Measurements from ENCODE around the gene CAMK2A.

Gene CAMK2A

DNA sequence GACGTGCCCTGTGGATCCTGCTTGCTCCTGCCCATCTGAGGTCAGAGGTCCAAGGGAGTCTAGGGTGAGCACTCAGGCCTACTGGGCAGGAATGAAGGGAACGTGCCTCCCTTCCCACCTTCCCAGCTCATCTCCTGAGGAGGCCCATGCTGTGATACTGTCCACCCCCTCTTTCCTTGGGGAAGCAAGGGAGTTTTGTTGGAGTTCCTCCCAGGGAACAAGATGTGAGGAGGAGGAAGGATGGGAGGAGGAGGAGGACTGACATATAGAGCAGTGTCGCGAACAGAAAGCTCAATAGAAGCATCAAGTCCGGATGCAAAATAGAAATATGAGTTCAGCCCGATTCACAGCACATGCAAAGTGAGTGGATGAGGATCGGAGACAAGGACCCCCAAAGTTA is 58.7 kb downstream of the CAMK2A start:
- TF ChIP-seq, protein P1, sequence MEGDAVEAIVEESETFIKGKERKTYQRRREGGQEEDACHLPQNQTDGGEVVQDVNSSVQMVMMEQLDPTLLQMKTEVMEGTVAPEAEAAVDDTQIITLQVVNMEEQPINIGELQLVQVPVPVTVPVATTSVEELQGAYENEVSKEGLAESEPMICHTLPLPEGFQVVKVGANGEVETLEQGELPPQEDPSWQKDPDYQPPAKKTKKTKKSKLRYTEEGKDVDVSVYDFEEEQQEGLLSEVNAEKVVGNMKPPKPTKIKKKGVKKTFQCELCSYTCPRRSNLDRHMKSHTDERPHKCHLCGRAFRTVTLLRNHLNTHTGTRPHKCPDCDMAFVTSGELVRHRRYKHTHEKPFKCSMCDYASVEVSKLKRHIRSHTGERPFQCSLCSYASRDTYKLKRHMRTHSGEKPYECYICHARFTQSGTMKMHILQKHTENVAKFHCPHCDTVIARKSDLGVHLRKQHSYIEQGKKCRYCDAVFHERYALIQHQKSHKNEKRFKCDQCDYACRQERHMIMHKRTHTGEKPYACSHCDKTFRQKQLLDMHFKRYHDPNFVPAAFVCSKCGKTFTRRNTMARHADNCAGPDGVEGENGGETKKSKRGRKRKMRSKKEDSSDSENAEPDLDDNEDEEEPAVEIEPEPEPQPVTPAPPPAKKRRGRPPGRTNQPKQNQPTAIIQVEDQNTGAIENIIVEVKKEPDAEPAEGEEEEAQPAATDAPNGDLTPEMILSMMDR (IDR thresholded peaks at IDR 0.05), result no peak
- no peaks in the 10 kb centered on the region for H3K36me3 ChIP-seq (ENCODE audit: control insufficient read depth, insufficient read depth, low read length)
- no peak overlapping the region for H3K4me2 ChIP-seq (ENCODE audit: low read length)
- no peak overlapping the region for H3K27ac ChIP-seq
- H3K27me3 ChIP-seq (ENCODE audit: control insufficient read depth, insufficient read depth, low read length), result no peaks in the 10 kb centered on the region
- no peak overlapping the region for H3K9ac ChIP-seq
- H3K4me1 ChIP-seq, result no peaks in the 10 kb centered on the region
- no peak overlapping the region for H2AFZ ChIP-seq
- no peaks in the 10 kb centered on the region for H3K79me2 ChIP-seq
- no peaks in the 10 kb centered on the region for H3K9me3 ChIP-seq (ENCODE audit: control insufficient read depth, low read length)
- H3K4me3 ChIP-seq (ENCODE audit: low read depth, low read length), result no peak overlapping the region

DNA sequence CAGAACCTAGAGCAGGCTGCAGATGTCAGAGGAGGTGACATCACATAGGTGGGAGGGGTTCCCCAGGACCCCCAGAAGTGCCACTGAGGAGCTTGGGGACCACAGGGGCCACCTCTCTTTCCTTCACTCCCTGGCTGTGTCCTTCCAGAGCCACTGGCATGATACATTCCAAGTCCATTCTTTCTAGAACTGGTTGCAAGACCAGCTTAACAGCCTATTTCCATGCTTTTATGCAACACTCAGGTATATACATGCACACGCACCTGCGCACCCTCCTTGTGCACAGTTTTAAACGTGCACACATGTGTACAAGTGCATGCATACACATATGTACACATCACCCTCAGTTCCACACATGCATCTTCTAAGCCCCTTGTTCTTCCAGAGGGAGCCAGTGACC is 60.0 kb downstream of the CAMK2A start:
- Histone ChIP-seq H3K9me3 (ENCODE audit: control insufficient read depth, low read length) (no peaks in the 10 kb centered on the region), H3K4me1 (no peaks in the 10 kb centered on the region), H3K9ac (no peak overlapping the region), H3K27ac (no peak overlapping the region), H2AFZ (no peak overlapping the region), H3K27me3 (ENCODE audit: control insufficient read depth, insufficient read depth, low read length) (no peaks in the 10 kb centered on the region), H3K36me3 (ENCODE audit: control insufficient read depth, insufficient read depth, low read length) (no peaks in the 10 kb centered on the region), H3K4me3 (ENCODE audit: low read depth, low read length) (no peak overlapping the region), H3K4me2 (ENCODE audit: low read length) (no peak overlapping the region), H3K79me2 (no peaks in the 10 kb centered on the region)
- TF ChIP-seq, protein P1 (IDR thresholded peaks at IDR 0.05), result no peak

DNA sequence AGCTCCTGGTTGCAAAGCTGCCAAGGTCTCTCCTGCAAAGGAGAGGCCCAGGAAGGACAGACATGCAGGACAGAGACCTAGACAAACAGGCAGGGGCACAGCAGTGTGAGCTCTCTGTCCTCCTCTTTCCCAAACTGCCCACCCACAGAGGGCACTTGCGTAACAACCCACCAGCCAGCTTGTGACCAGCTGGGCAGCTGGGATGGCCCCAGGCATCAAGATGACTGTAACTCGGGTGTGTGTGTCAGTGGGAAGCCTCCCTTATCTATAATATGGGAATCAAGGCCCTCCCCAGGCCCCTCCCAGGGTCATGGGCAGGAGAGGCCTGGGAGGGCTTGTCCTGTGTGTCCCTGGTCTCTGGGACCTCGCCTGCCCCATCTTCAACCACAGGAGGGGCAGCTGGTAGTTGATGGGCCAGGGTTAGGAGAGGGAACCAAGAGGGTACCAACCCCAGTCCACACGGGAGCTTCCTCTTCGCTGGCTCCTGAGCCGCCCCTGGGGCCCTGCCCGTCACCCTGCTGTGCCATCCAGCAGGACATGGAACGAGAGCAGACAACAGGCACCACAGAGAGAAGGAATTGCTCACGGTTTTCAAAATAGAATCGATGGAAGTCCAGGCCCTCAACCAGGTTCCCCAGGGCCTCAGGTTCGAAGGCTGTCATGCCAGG is 61.8 kb downstream of the CAMK2A start:
- Histone ChIP-seq H3K36me3 (ENCODE audit: control insufficient read depth, insufficient read depth, low read length) (no peaks in the 10 kb centered on the region), H3K4me1 (no peaks in the 10 kb centered on the region), H3K4me3 (ENCODE audit: low read depth, low read length) (no peak overlapping the region), H3K27ac (no peak overlapping the region), H2AFZ (no peak overlapping the region), H3K27me3 (ENCODE audit: control insufficient read depth, insufficient read depth, low read length) (no peaks in the 10 kb centered on the region), H3K9me3 (ENCODE audit: control insufficient read depth, low read length) (no peaks in the 10 kb centered on the region), H3K79me2 (no peaks in the 10 kb centered on the region), H3K9ac (no peak overlapping the region), H3K4me2 (ENCODE audit: low read length) (no peak overlapping the region)
- TF ChIP-seq, protein P1 (IDR thresholded peaks at IDR 0.05), result no peak

DNA sequence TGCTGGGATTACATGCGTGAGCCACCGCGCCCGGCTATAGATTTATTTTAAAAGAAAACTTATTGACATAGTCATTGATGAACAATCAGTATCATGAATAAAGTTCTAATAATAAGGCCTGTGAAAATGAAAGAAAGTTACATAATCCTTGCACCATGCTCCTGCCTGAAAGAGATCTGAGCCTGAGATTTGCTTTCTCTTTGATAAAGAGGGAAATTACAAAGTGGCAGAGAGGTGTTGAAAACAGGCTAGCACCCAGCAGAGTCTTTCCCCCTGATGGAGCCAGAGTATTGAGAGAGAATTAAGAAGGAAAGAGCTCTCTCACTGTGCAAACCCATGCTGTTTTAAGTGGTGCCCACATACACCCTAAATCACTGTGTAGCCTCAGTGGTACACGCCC is 62.5 kb downstream of the CAMK2A start:
- Histone ChIP-seq H3K9me3 (ENCODE audit: control insufficient read depth, low read length) (no peaks in the 10 kb centered on the region), H3K79me2 (no peaks in the 10 kb centered on the region), H3K27me3 (ENCODE audit: control insufficient read depth, insufficient read depth, low read length) (no peaks in the 10 kb centered on the region), H3K9ac (no peak overlapping the region), H3K4me3 (ENCODE audit: low read depth, low read length) (no peak overlapping the region), H3K4me2 (ENCODE audit: low read length) (no peak overlapping the region), H3K36me3 (ENCODE audit: control insufficient read depth, insufficient read depth, low read length) (no peaks in the 10 kb centered on the region), H3K27ac (no peak overlapping the region), H2AFZ (no peak overlapping the region), H3K4me1 (no peaks in the 10 kb centered on the region)
- TF ChIP-seq, protein P1 (IDR thresholded peaks at IDR 0.05), result no peak

DNA sequence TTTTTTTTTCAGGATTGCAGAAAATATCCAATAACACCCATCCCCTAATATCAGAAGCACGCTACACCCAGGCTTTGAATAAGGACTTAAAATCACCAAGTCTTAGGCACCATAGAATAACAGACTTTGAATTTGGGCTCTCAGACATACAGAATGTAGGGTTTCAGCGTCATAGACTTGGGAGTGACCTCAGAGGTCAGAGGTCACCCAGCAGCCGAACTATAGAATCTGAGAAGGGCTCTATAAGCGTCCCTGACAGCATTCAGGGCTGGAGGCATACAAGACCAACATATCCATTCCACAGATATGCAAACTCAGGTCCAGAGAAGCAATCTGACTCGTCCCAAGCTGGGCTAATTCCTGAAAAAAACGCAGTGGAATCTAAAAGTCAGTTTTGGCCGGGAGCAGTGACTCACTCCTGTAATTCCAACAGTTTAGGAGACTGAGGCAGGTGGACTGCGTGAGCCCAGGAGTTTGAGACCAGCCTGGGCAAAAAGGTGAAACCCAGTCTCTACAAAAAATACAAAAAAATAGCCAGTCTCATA is 65.0 kb downstream of the CAMK2A start:
- TF ChIP-seq, protein P1 (IDR thresholded peaks at IDR 0.05), result no peak
- H3K9me3 ChIP-seq (ENCODE audit: control insufficient read depth, low read length), result no peaks in the 10 kb centered on the region
- H3K9ac ChIP-seq, result no peak overlapping the region
- H3K36me3 ChIP-seq (ENCODE audit: control insufficient read depth, insufficient read depth, low read length), result no peaks in the 10 kb centered on the region
- H2AFZ ChIP-seq, result no peak overlapping the region
- no peaks in the 10 kb centered on the region for H3K79me2 ChIP-seq
- H3K27ac ChIP-seq, result no peak overlapping the region
- H3K4me1 ChIP-seq, result no peaks in the 10 kb centered on the region
- no peak overlapping the region for H3K4me2 ChIP-seq (ENCODE audit: low read length)
- H3K4me3 ChIP-seq (ENCODE audit: low read depth, low read length), result no peak overlapping the region
- H3K27me3 ChIP-seq (ENCODE audit: control insufficient read depth, insufficient read depth, low read length), result no peaks in the 10 kb centered on the region

Data from parathyroid adenoma (tissue), 2 donors.